HG03060 (cell line): Measurements from ENCODE around the gene MYO1C.
"Not testable (repeated sequence)": the region's sequence is repeated elsewhere in the genome, so short reads cannot be mapped to it uniquely, and the experiment has no call there.

ENCODE experiments used
- ATAC-seq: cut with Tn5 transposase; IDR thresholded peaks from one replicate; pipeline ENCODE4 v1.9.1; 2021; ENCODE audit warnings: low read depth, moderate number of reproducible peaks; ENCODE audit not compliant: unreplicated experiment

The MYO1C gene

DNA sequence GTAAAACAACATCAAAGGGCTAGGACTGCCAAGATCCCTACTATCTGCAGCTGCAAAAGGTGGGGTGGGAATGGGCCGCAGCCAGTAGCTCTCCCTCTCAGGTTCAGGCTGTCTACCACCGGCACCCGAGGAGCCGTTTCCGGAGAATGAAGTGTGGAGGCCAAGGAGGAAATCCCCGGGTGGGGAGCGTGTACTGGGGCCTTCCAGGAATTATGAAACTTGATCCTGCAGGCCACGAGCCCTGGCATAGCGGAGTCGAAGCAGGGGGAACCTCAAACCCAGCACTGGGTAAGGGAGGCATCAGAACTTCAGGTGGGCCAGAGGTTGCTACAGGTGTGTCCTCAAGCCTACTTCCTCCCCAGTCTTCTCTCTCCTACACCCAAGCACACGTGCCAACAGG lies 18.8 kb upstream of the MYO1C start:
- ATAC-seq: no peak

DNA sequence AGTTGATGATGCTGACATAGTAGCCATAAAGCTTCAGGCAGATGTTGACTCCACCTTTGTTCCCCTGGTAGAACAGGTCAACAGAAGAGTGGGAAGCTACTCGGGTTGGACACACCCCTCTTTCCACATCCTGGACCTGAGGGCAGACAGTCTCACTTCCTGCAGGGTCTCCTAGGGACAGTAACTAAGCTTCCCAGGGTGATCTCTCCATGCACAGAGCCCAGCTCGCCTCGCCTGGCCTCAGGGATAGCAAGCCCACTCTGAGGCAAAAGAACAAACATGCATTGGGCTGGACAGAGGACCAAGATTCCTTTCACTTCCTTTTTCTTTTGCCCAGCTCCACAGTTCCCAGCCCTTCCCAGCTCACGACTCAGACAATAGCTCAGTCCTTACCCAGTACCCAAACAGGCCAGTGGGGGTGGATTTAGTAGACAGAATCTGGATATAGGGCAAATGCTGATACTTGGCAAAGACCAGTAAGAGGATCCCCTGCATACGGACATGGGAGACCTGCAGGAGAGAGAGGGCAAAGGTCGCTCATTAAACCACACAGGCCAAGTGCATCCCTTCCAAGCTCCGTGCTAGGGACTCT lies 16.9 kb upstream of the MYO1C start:
- no peak for ATAC-seq

DNA sequence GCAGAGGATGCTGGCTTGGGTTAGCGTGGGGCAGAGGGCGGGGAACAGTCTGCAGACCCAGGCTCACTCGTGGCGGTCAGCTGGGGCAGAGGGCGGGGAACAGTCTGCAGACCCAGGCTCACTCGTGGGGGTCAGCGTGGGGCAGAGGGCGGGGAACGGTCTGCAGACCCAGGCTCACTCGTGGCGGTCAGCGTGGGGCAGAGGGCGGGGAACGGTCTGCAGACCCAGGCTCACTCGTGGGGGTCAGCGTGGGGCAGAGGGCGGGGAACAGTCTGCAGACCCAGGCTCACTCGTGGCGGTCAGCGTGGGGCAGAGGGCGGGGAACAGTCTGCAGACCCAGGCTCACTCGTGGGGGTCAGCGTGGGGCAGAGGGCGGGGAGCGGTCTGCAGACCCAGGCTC lies 16.2 kb upstream of the MYO1C start:
- ATAC-seq: not testable (repeated sequence)

DNA sequence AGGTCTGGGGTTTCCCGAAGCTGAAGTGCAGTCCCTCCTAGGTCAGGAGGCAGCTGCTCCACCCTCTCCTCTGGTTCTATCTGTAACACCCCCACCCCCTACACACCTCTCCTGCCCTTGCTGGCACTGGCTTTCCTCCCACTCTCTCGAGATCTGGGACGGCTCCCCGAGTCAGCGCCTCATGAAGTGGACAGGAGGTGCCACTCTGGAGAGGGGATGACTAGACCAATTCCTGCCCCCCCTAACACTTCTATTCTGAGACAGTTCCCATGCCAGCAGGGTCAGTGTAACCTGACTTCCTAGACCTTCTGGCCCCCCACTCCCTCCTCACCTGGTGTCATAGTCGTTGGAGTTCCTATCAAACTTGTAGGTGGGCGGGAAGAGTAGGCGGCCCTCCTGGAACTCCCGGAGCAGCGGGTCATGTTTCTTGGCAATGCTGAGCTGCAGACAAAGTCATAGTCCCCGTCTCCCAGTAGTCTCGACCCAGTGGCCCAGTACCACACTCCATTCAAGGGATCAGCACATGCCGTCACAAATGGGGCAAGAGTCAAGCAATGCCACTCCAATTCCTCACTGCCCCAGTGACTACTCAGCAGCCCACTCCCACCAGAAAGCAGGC lies 14.3 kb upstream of the MYO1C start:
- no peak for ATAC-seq

DNA sequence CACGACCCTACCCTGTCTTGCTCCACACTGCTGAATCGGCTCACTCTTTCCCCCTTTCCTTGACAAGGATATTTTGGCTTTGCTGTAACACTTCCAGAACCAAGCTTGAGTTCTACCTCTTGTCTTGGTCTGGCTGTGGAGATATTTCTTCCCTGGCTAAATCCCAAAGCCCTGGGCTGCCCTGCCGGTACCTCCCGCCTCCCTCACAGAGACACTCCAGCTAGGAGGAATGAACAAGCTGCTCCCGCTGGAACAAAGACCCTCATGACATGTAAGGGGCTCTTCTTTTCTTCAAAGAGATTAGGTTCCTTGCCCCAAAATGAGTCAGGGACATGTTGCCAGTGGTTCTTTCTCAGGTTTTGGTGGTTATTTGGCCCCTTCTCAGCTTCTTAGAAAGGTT lies 13.1 kb upstream of the MYO1C start:
- ATAC-seq: no peak

GRCh38 chr17:1504866-1505265 lies 12.4 kb upstream of the MYO1C start:
- ATAC-seq: no peak

- ATAC-seq: no peak
Observed at GRCh38 chr17:1503699-1504098, 11.2 kb upstream of the MYO1C start.

DNA sequence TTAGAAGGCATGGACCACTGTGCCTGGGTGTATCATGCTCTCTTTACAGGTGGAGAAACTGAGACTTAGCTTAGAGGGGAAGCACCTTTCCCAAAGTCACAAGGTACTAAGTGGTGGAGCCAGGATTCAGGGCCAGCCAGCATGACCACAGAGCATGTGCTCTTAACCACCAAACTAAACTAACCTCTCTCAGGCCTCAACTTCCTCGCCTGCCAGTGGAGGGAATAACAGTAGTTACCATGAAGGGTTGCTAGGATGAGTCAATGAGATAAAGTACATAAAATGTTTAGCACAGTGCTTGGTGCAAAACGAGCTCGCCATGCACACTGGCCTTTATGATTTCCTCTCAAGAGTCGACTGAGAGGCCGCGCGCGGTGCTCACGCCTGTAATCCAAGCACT lies 6.4 kb upstream of the MYO1C start:
- ATAC-seq: no peak

DNA sequence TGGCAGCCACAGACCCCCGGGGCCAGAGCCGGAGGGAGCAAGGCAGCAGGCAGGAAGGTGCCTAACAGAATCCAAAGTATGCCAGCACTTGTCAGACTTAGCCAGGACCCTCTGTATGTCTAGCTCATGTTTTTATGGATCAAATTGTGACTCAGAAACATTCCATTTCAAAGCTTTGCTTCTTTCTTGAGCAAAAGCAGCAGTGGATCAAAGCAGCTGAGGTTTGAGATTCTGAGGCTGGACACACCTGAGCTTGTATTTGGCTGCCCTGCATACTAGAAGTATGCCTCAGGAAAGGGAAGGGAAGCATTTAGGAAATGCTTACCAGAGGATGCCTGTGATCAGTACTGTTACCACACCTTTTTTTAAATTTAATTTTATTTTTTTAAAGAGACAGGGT lies 5.7 kb upstream of the MYO1C start:
- no peak for ATAC-seq

GRCh38 chr17:1497831-1498230 lies 5.3 kb upstream of the MYO1C start:
- ATAC-seq: no peak

DNA sequence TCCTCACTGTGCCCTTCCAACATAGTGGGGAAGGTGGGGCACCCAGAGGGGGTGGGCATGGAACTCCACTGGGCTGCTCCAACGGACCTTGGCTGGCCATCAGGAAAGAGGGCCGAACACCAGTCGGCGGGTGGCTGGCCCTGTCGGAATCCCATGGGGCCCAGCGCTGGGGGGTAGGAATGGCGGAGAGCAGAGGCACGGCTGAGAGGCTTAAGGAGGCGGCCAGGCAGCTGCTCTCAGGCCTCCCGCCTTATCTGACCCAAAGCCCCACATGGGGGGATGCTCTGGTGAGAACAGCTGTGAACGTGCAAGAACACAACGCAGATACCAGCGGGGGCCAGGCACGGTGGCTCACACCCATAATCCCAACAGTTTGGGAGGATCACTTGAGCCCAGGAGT lies 4.4 kb upstream of the MYO1C start:
- ATAC-seq: no peak

GRCh38 chr17:1495265-1495989 lies 2.9 kb upstream of the MYO1C start:
- ATAC-seq: no peak

DNA sequence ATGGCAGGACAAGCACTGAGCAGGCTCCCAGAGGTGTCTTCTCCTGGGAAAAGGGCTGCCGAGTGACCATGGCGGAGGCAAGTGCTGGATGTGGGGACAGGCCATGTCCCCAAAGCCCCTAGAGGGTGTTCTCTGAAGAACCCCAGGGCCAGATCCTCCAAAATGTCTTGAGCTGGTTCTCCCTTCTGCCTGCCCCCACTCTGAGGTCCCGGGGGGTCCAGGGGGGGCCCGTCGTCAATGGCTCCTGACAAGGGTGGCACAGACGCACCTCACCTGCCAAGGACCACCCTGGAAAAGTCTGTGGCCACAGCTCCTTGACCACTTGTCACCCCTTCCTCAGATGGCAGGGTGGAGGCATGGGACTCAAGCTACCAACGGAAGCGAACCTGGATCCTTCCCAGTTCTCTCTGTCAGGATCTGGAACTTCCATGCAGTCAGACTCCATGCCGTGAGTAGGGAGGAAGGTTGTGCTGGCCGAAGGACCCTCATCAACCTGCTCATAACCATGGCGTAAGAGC lies 2.3 kb upstream of the MYO1C start:
- ATAC-seq: no peak

DNA sequence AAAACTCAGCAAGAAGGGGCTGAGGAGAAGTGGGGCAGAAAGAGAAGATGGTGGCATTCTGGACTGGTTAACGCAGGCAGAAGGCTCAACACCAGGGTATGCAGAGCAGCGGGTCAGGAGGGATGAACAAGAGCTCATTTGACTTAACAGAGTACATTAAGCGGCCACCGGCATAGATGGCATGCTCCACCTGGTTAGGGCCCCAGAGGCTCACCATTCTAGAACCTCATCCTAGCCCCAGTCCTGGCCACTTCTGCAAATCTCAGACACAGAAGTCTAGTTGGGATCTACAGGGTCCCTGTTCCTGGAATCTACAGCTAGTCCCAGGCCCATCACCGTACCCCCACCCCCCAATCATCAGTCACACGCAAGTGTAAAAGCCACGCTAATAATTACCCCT lies 1.7 kb upstream of the MYO1C start:
- no peak for ATAC-seq

DNA sequence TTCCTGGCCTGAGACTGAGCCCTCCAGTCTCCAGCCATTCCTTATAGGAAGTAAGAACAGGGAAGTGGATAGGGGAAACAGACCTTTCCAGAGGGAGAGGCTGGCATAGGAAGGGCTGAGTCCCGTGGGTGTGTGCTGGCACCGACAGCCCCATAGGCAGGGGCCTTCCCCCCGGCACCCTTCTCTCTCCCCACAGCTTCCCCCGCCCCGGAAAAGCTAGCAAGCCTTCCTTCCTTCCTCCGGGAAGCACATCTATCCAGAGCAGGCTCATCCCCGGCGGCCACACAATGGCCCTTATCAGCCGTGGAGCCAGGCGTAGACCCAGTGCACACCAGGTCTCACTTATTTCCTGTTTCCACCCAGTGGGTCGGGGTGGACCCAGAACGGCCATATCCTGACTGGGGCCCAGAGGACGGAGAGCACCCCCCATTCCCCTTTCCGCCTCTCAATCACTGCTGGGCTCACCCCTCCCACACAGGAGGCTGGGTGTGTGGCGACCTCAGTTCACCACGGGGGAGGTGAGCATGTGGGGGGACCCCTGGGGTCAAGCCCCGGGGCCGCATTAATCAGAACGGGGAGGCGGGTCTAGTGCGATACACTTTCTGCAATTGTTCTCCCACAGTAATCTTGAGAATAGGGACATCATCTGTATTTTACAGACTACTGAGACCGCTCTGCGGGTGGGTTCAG lies 950 bp upstream of the MYO1C start:
- ATAC-seq: no peak

GRCh38 chr17:1491443-1492248 lies 840 bp downstream of the MYO1C start:
- no peak for ATAC-seq

DNA sequence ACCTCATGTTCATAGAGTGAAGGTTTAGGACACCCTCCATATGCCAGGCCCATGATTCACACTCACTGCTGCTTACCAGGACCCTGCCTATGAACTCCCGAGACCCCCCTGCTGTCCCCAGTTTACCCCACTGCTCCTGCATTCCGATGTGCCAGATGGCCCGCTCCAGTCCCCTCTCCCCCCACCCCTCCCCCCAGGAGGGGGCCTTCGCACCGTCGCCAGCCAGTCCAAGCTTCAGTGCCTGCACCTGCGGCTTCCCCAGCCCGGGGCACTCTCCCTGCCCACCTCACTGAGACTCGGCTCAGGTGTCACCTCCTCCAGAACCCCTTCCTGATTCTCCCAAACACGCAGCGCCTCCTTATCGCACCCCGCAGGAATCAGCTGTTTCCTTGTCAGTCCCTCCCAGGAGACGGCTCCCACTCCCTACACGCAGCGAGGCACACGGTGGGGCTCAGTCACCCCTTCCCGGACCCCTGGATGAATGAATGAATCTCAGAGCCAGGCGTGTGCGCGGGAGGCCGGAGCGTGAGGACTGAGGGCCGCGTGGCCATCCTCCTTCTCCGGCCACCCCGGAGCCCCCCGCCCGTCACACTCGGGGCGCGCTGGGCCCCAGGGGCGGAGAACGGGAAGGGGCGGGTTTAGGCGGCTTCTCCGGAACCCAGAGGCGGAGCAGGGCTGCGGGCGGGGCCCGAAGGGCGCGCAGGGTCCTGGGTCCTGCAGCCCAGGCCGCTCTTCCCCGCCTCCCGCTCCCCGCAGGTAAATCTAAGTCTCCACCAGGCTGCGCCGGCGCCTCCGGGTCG lies 1.6 kb downstream of the MYO1C start:
- no peak for ATAC-seq

DNA sequence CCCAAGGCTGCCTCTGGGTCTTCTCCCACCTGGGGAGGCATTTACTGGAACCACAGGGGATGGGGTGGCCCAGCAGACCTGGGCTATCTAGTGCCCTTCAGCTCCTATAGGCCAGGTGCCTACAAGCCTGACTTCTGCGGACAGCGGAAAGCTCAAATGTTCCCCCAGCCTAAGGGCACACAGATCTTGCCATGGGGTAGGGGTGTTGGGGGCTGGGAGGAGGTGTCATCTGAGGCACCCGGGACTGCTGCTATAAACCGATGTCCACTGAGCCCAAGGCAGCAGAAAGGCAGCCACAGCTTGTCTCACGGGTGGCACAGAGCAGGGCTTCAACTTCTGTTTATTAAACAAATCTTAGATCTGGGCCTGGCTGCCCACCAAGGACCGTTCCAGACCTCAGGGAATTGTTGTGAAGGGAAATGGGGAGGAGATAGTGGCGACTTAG lies 3.6 kb downstream of the MYO1C start:
- ATAC-seq: no peak

DNA sequence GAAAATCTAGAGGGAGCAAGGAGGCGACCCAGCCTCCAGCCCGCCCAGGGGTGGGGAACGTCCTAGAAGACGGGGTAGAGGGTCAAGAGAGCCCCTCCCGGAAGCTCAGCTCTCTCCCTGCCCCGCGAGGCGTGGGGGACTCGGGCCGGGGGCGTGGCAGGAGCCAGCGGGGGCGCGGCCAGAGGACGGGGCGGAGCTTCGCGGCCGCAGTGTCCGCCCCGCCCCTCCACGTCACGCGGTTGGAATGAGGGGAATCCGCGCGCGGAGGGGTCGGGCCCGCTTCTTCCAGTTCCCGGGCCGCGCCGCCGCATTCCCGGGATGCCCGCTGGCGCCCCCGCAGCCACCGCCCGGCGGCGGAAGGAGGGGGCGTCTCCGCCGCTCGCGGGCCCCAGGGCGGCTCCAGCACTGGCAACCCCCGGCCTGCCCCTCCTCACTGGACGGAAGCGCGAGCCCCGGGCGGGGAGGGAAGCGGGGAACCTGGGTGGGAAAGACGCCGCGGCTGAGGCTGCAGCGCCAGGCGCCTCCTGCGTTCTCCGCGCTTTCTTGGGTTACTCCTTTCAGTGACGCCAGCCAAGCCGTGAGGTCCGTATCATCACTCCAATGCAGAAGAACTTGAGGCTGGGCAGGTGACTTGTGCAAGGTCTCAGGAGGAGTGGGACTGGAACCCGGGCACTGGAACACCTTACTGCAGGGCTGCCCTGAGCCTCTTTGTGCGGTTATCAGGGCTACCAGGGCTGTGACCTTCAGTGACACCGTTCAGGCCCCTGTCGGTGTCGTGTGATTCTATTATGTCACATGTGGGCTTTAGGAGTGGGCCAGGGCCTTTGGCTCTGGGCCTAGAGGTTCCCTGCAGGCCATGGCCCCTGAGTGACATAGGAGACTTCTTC lies 4.3 kb downstream of the MYO1C start:
- no peak for ATAC-seq
